Muscle of leg (tissue), 11 donors: ENCODE results near the gene S100A13. TPM values are rescaled to one million over a fixed set of nuclear protein-coding genes. Genes with fewer than 3 reads are reported as not detected.

Experiments
- DNase-seq: peaks from one replicate; pipeline ENCODE4 v3.0.0; 2013
- H3K27ac ChIP-seq: one replicate; pipeline ENCODE4 v1.5.1; 2013; ENCODE audit warnings: mild to moderate bottlenecking, low read length, control low read depth
- H3K27me3 ChIP-seq: one replicate; pipeline ENCODE4 v1.6.1; 2013; ENCODE audit warnings: low read length; ENCODE audit not compliant: control insufficient read depth, insufficient read depth
- H3K36me3 ChIP-seq: one replicate; pipeline ENCODE4 v1.6.1; 2013; ENCODE audit warnings: low read length; ENCODE audit not compliant: control insufficient read depth, insufficient read depth
- H3K4me1 ChIP-seq: one replicate; pipeline ENCODE4 v1.6.1; 2013; ENCODE audit warnings: low read length; ENCODE audit not compliant: control insufficient read depth, insufficient read depth
- H3K4me3 ChIP-seq: one replicate; pipeline ENCODE4 v1.5.1; 2013; ENCODE audit warnings: low read length, control low read depth
- H3K9me3 ChIP-seq: replicated peaks from 2 replicates; pipeline ENCODE4 v1.6.1; 2013; ENCODE audit warnings: low read depth, low read length; ENCODE audit not compliant: control insufficient read depth
- WGBS: methylation state at CpG from one replicate; pipeline ENCODE4 v1.1.5; 2013; ENCODE audit warnings: missing lambda C conversion rate; ENCODE audit not compliant: insufficient coverage; 5-methylcytosine and 5-hydroxymethylcytosine counted together
- polyA plus RNA-seq, 8 donors: library from polyadenylated mRNA; unstranded; fragments of 120-200 nt; gene quantifications; one replicate each; pipeline versions ENCODE4 v1.2.1 to v1.2.3, GENCODE V29; 2013; ENCODE audit warnings: inconsistent platforms in 1 of 8, low replicate concordance in 1 of 8; ENCODE audit not compliant: insufficient read length in 8 of 8, insufficient read depth in 1 of 8
- total RNA-seq: library from RNA; stranded (reverse); fragments of 120-200 nt; gene quantifications from one replicate; pipeline ENCODE4 v1.2.4, GENCODE V29; 2013

S100A13 gene
- total and polyA plus RNA-seq, 9 donors = 58.4 to 111 (median 72.1) TPM

DNA sequence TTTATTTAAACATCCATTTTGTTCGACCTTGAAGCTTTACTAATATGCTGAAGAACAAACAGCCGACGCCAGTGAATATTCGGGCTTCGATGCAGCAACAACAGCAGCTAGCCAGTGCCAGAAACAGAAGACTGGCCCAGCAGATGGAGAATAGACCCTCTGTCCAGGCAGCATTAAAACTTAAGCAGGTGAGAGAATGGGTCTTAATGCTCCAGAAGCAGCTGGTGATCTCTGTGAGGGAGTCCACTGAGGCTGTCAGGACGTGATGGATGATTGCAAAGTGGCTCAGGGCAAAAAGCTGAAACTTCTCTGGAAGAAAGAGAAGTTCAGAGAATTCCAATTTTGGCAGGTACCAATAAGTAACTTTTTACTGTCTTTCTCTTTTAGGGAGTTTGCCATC is 11.0 kb upstream of the S100A13 start:
- 81% methylated on average over 5 of the region's 6 CpGs for WGBS
- Histone ChIP-seq H3K4me1 (peaks cover 24% of the 10 kb centered on the region), H3K9me3 (no peaks in the 10 kb centered on the region), H3K4me3 (no peak overlapping the region), H3K27ac (no peak overlapping the region), H3K27me3 (no peaks in the 10 kb centered on the region), H3K36me3 (peaks cover 69% of the 10 kb centered on the region)
- no peak for DNase-seq

DNA sequence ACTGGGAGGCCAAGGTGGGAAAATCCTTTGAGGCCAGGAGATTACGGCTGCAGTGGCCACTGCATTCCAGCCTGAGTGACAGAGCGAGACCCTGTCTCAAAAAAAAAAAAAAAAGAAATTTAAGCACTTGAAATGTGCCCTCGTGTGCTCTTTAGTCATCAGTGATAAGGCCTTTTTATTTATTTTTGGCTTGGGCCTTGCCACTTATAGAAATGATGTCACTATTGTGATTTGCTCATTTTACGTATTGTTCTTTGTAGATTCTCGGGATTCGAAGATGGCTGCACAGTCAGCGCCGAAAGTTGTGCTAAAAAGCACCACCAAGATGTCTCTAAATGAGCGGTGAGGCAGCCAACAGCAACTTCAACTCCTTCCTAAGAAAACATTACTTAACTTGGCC is 9.0 kb upstream of the S100A13 start:
- no peak overlapping the region for H3K27ac ChIP-seq
- H3K4me1 ChIP-seq = peaks cover 28% of the 10 kb centered on the region
- H3K4me3 ChIP-seq = no peak overlapping the region
- no peak for DNase-seq
- WGBS = 85% methylated on average over 9 of the region's 9 CpGs
- H3K36me3 ChIP-seq = peaks cover 50% of the 10 kb centered on the region
- H3K27me3 ChIP-seq = no peaks in the 10 kb centered on the region
- no peaks in the 10 kb centered on the region for H3K9me3 ChIP-seq

DNA sequence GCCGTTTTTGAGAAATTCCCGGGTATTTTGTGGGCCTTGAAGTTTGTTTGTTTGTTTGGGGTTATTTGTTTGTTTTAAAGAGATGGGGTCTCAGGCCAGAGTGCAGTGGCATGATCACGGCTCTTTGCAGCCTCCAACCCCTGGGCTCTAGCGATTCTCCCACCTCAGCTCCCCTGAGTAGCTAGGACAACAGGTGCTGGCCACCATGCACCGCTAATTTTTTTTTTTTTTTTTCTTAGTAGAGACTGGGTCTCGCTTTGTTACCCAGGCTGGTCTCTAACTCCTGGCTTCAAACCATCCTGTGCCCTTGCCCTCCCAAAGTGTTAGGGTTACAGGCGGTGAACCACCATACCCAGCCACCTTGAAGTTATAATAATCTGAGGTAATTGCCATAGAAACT is 8.6 kb upstream of the S100A13 start:
- Histone ChIP-seq H3K27ac (no peak overlapping the region), H3K27me3 (no peaks in the 10 kb centered on the region), H3K4me1 (peaks cover 28% of the 10 kb centered on the region), H3K4me3 (no peak overlapping the region), H3K9me3 (no peaks in the 10 kb centered on the region), H3K36me3 (peaks cover 46% of the 10 kb centered on the region)
- WGBS = 80% methylated on average over 2 of the region's 7 CpGs
- DNase-seq = no peak

DNA sequence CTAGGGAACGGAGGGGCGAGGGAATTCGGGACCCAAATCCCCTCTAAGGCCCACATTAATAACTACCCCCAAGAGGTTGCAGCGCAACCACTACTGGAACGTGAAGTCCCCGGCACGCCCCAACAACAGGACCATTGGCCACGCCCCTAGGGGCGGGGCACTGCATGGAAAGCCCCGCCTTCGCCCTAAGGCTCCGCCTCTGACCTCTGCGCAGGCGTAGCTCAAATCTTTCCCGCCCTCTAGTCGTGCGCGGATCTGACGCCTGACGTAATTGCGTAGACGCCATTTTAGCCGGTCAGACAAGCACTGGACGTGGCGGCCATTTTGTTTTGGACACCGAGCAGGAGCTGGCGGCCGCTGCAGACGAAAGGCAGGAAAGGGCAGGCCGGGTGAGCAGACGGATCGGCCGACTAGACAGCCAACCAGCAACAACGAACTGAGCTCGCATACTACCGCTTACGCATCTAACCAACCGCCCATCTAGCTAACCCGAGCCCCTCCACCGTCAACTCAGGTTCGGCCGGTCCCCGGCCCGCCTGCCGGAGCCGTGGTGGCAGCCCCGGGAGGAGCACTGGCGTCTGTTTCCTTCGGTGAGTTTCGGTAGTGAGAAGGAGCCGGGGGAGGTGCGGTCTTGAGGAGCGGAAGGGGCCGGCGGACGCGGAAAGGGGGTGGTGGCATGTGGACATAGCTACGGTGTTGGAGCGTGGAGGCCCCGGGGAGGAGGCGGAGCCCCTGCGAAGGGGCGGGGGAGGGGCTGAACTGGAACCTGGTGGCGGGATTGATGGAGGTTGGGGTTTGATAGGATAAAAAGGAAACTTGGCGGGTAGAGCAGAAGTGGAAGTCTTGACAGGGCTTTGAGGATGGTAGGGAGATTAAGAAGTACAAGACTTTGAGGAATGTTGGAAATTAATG is 6.7 kb upstream of the S100A13 start, which contains the start of gene CHTOP:
Gene CHTOP, plus strand, starts transcription at position 313 of the 912 bp plus-strand sequence. CDS start 2,523 bp downstream, outside the sequence.
- H3K36me3 ChIP-seq = peaks cover 28% of the 10 kb centered on the region
- no peaks in the 10 kb centered on the region for H3K27me3 ChIP-seq
- H3K4me1 ChIP-seq = peaks cover 44% of the 10 kb centered on the region
- H3K9me3 ChIP-seq = no peaks in the 10 kb centered on the region
- DNase-seq = peak; percentile 99
- peak within 1 kb of the TSS; percentile 100 for H3K27ac ChIP-seq
- WGBS = under 1% methylated on average over 60 of the region's 65 CpGs
- H3K4me3 ChIP-seq = peak within 1 kb of the TSS; percentile 100

DNA sequence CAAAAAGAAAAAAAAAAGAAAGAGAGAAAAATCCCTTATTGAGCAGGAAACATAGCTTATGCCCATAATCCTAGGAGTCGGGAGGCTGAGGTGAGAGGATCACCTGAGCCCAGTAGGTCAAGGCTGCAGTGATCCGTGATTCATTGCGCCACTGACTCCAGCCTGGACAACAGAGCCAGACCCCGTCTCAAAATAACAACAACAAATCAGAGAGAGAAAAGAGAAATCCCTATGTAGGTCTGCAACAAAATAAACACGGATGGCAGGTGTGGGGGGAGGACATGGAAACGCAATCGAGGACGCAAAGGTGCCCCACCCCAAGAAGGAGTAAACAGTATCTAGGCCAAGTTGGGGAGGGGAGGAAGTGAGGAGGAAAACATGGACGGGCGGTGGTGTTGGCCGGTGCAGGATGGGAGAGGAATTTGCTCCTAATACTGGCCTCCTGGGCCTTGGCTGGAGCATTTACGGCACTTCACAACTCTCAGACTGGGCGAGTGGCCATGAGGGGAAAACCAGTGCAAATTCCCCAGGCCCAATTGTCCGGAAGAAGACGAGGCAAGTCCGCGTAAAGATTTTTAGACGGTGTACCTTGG is 6.0 kb upstream of the S100A13 start:
- H3K27me3 ChIP-seq = no peaks in the 10 kb centered on the region
- DNase-seq = peak; percentile 95
- peak overlapping the region; percentile 100 for H3K4me3 ChIP-seq
- 35% methylated on average over 5 of the region's 18 CpGs for WGBS
- H3K4me1 ChIP-seq = peaks cover 51% of the 10 kb centered on the region
- H3K36me3 ChIP-seq = peaks cover 27% of the 10 kb centered on the region
- H3K9me3 ChIP-seq = no peaks in the 10 kb centered on the region
- H3K27ac ChIP-seq = peak overlapping the region; percentile 100

DNA sequence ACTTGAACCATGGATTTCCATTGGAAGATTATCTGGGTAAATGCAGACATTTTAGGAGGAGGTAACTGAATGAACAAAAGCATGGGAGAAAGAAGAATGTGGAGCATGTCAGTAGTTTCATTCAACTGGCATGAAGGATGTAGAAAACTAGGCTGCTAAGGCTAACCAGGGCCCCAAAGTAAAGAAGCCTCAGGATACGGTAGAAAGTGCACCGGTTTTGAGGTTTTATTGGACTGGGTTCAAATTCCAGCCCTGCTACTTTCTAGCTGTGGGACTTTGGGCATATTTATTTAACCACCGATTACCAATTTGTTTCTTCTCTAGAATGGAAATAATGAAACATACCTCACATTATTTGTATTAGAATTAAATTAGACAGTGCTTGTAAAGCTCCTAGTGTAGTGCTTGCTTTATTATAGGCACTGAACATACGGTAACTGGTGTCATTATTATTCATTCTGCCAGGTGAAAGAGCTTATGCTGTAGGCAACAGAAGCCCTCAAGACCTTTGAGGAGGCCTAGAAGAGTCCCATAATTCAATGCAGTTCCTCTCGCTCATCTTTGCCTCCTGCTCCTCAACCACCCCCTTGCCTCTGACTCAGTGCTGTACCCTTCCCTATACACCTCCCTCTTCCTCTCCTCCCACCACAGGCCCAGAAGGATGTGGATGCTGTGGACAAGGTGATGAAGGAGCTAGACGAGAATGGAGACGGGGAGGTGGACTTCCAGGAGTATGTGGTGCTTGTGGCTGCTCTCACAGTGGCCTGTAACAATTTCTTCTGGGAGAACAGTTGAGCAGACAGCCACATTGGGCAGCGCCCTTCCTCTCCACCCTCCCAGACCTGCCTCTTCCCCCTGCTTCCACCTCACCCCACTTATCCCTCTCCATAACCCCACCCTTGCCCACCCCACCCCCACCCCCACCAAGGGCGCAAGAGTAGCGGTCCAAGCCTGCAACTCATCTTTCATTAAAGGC is 4.0 kb upstream of the S100A13 start:
- DNase-seq = no peak
- no peak overlapping the region for H3K27ac ChIP-seq
- WGBS = 100% methylated on average over 1 of the region's 10 CpGs
- H3K9me3 ChIP-seq = no peaks in the 10 kb centered on the region
- peaks cover 8% of the 10 kb centered on the region for H3K36me3 ChIP-seq
- no peaks in the 10 kb centered on the region for H3K27me3 ChIP-seq
- H3K4me3 ChIP-seq = no peak overlapping the region
- peaks cover 65% of the 10 kb centered on the region for H3K4me1 ChIP-seq

DNA sequence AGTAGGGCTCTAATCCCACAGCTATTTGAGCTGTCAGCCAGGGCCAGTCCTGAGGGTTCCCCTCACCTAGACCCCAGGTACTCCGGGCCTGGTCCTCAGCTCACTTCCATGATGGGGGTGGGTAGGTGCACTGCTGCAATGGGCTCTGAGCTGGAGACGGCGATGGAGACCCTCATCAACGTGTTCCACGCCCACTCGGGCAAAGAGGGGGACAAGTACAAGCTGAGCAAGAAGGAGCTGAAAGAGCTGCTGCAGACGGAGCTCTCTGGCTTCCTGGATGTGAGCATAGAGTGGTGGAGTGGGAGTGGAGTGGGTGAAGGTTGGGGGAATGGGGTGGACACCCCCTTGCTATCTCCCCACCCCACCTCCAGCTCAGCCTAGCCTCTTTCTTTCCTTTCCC is 3.1 kb upstream of the S100A13 start:
- no peak for DNase-seq
- Histone ChIP-seq H3K27ac (peak overlapping the region; percentile 55), H3K36me3 (peaks cover 5% of the 10 kb centered on the region), H3K9me3 (no peaks in the 10 kb centered on the region), H3K4me1 (peaks cover 65% of the 10 kb centered on the region), H3K4me3 (no peak overlapping the region), H3K27me3 (no peaks in the 10 kb centered on the region)
- WGBS = 84% methylated on average over 6 of the region's 7 CpGs

DNA sequence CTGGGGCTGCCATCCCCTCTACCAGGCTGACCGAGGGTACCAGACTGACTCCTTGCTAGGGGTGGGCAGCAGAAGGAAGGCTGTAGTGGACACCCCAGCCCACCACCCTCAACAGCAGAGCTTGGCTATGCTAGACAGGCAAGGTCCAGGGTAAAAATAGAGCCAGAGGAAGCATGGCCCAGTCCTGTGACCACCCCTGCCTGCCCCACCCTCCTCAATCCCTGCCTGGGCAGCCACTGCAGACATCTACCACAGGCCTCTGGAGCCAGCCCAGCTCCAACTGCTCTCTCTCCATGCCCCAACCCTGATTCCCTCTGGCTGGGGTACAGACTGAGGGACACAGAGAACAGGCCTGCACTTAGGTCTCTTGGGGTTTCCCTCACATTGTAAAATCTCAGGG is 2.7 kb upstream of the S100A13 start:
- no peak for DNase-seq

DNA sequence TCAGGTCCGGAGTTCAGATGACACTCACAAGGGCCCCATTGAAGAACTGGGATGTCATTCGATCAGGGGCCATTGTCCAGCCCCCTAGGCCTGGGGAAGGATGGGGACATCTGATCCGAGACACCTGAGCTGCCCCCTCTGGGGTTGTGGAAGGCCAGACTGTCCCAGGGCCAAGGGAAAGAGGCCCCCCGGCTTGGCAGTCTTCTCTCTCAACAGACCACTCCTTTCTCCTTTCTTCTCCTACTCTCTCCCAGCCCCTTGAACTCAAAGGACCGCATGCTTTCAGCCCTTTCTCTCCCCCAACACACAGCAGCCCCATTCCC is 2.0 kb upstream of the S100A13 start:
- 0% methylated on average over 1 of the region's 5 CpGs for WGBS
- H3K9me3 ChIP-seq = no peaks in the 10 kb centered on the region
- peaks cover 11% of the 10 kb centered on the region for H3K36me3 ChIP-seq
- H3K4me3 ChIP-seq = no peak overlapping the region
- peak overlapping the region; percentile 55 for H3K27ac ChIP-seq
- H3K27me3 ChIP-seq = no peaks in the 10 kb centered on the region
- peaks cover 60% of the 10 kb centered on the region for H3K4me1 ChIP-seq
- DNase-seq = no peak

More for the DNA sequence above, 2.7 kb upstream of the S100A13 start:
- Histone ChIP-seq H3K4me3 (no peak overlapping the region), H3K9me3 (no peaks in the 10 kb centered on the region), H3K4me1 (peaks cover 61% of the 10 kb centered on the region), H3K27me3 (no peaks in the 10 kb centered on the region), H3K36me3 (peaks cover 7% of the 10 kb centered on the region), H3K27ac (peak overlapping the region; percentile 55)
- WGBS = 86% methylated on average over 1 of the region's 1 CpG
